ACC112 (cell line): ENCODE results near the gene TRIM64C.
"Not testable (repeated sequence)": the region's sequence is repeated elsewhere in the genome, so short reads cannot be mapped to it uniquely, and the experiment has no call there.

Experiments used
- H2AFZ ChIP-seq: fragments of 200-600 bp; sonication (generic); one replicate; pipeline ENCODE4 v1.6.0; 2017; ENCODE audit warnings: antibody characterized with exemption, low read length; ENCODE audit not compliant: unreplicated experiment
- H3K27ac ChIP-seq: fragments of 200-600 bp; sonication (generic); 2 replicates; pipeline ENCODE4 v1.5.1; 2014; ENCODE audit warnings: low read depth, mild to moderate bottlenecking, antibody characterized with exemption, low read length, moderate library complexity
- H3K27me3 ChIP-seq: fragments of 200-600 bp; sonication (generic); 2 replicates; pipeline ENCODE4 v1.6.1; 2014; ENCODE audit warnings: mild to moderate bottlenecking, antibody characterized with exemption, low read length, moderate library complexity, mixed read lengths; ENCODE audit not compliant: insufficient read depth
- H3K36me3 ChIP-seq: fragments of 200-600 bp; sonication (generic); 2 replicates; pipeline ENCODE4 v1.6.1; 2016; ENCODE audit warnings: mild to moderate bottlenecking, antibody characterized with exemption, low read length, moderate library complexity, mixed read lengths; ENCODE audit not compliant: insufficient read depth
- H3K4me1 ChIP-seq: fragments of 200-600 bp; sonication (generic); one replicate; pipeline ENCODE4 v1.6.1; 2016; ENCODE audit warnings: low read length, mixed read lengths; ENCODE audit not compliant: insufficient read depth, unreplicated experiment, control insufficient read depth
- H3K4me3 ChIP-seq: fragments of 200-600 bp; sonication (generic); 2 replicates; pipeline ENCODE4 v1.5.1; 2014; ENCODE audit warnings: mild to moderate bottlenecking, low read depth, low read length
- H3K79me2 ChIP-seq: fragments of 200-600 bp; sonication (generic); one replicate; pipeline ENCODE4 v1.6.0; 2016; ENCODE audit warnings: low read length; ENCODE audit not compliant: control insufficient read depth, unreplicated experiment, insufficient read depth

The TRIM64C gene, protein sequence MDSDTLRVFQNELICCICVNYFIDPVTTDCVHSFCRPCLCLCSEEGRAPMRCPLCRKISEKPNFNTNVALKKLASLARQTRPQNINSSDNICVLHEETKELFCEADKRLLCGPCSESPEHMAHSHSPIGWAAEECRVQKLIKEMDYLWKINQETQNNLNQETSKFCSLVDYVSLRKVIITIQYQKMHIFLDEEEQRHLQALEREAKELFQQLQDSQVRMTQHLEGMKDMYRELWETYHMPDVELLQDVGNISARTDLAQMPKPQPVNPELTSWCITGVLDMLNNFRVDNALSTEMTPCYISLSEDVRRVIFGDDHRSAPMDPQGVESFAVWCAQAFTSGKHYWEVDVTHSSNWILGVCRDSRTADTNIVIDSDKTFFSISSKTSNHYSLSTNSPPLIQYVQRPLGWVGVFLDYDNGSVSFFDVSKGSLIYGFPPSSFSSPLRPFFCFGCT

DNA sequence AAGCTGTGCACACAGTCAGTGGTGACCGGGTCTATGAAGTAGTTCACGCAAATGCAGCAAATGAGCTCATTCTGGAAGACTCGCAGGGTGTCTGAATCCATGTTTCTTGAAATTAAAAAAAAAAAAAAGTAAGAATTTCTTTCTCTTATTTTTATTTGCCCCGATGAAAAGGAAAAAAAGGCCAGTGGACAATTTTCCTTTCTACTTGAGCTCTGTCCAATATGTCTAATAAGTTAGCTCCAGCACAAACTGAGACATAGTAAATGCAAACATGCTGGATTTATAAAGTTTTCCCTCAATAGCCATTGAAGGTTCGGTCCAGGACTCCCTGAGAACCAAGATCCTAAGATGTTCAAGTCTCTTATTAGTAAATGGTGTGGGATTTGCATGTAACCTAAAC is at the start of gene TRIM64C:
Gene TRIM64C, minus strand, starts transcription at position 101 of the 400 bp plus-strand sequence. Its CDS starts 0 bp downstream, at position 101.
- not testable (repeated sequence) for H3K4me3 ChIP-seq, H3K36me3 ChIP-seq, H3K27me3 ChIP-seq, H3K27ac ChIP-seq, H3K79me2 ChIP-seq, H2AFZ ChIP-seq, H3K4me1 ChIP-seq

DNA sequence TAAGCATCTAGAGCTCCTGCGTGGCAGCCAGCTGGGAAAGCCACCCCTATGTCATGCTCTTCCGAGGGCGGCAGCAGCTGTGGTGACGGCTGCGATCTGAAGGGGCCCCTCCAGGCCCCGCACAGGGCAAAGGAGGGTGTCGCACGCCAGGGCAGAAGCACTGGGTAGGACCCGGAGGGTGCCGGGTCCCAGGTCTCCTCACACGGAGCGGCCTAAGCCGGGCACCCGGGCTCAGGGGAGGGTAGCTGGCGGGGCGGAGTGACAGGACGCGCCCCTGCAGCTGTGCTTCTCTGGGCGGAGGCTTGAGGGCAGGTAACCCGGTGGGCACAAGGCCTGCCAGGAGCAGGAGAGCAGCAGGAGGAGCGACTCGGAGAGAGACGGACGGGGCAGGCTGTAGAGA is 43.4 kb upstream of the TRIM64C start:
- not testable (repeated sequence) for H2AFZ ChIP-seq, H3K4me3 ChIP-seq, H3K36me3 ChIP-seq, H3K27me3 ChIP-seq, H3K4me1 ChIP-seq, H3K79me2 ChIP-seq, H3K27ac ChIP-seq

DNA sequence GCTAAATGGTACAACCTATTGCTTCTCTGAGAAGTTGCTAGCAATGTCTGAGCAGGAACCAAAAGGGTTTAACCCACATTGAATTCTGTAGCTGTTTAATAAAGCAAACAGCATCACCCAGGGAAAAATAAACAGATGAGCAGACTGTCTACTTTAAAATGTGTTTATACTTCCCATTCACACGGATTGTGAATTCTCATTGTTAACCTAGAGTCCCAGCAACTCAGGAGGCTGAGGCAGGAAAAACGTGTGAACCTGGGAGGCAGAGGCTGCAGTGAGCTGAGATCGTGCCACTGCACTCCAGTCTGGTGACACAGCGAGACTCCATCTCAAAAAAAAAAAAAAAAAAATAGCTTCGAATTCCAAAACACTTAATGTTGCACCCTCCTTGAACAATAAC is 11.0 kb upstream of the TRIM64C start:
- not testable (repeated sequence) for H3K4me3 ChIP-seq, H3K27ac ChIP-seq, H3K27me3 ChIP-seq, H3K79me2 ChIP-seq, H2AFZ ChIP-seq, H3K4me1 ChIP-seq, H3K36me3 ChIP-seq

DNA sequence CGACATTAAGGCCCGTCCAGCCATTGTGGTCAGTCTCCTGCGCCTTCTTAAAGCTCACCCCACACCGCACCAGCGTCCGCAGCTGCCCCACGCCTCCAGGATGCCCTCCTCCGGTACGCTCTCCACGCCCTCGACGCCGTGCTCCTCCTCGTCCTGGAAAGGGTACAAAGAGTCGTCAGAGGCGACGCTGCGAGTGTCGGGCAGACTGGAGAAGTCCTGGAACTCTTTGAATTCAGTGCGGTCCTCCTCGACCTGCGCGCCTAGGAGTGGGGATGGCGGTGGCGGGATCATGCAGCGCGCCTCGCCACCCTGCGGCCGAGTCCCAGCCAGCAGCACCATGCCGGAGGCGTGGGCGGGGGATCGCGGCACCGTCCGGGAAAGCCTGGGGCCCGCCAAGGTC is 9.1 kb downstream of the TRIM64C start:
- H3K27ac ChIP-seq, H3K27me3 ChIP-seq, H3K4me3 ChIP-seq, H3K79me2 ChIP-seq, H3K36me3 ChIP-seq, H3K4me1 ChIP-seq, H2AFZ ChIP-seq: not testable (repeated sequence)

DNA sequence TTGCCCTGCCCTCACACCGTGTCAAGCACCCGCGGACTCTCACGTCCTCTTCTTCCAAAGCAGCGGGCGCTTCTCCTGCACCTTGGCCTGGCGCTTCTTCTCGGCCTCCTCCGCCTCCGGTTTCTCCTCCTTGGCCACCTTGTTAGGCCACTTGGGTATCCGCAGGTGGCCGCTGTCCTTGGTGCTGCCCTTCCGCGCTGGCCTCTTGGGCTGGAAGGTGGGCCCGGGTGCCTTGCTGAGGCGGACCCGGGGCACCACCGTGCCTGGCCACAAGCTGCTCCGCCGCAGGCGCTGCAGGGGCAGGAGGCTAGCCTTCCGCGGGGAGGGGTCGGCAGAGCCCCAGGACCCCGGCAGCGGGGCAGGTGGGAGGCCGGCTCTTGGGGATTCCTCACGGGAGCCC is 10.7 kb downstream of the TRIM64C start:
- H3K27me3 ChIP-seq: not testable (repeated sequence)

DNA sequence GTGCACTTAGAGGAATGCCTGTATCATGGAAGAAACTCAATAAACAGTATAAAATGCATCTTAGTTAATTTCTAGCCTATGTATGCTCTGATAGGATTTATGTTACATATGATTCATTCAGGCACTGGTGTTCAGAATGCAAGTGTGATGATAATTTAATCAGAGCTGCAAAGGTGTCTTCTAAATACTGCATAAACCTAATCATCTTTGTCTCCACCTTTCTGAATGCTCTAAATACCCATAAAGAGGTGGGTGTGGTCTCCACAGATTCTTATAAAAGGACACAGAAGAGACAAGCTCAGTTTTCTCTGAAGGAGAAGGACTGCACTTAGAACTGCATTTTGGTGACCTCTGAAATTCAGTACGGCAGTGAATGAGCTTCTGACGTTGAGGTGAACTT is 30.4 kb downstream of the TRIM64C start, which contains the start of gene TRIM49B:
Gene TRIM49B, plus strand, starts transcription at position 301 of the 400 bp plus-strand sequence. CDS start 2,777 bp downstream, outside the sequence.
- not testable (repeated sequence) for H3K36me3 ChIP-seq, H2AFZ ChIP-seq, H3K27me3 ChIP-seq, H3K4me1 ChIP-seq, H3K4me3 ChIP-seq, H3K27ac ChIP-seq, H3K79me2 ChIP-seq

More for the DNA sequence above, 10.7 kb downstream of the TRIM64C start:
- not testable (repeated sequence) for H3K36me3 ChIP-seq, H3K4me1 ChIP-seq, H3K79me2 ChIP-seq, H3K27ac ChIP-seq, H3K4me3 ChIP-seq, H2AFZ ChIP-seq
